K562 (cell line): Measurements from ENCODE around the gene HIGD1C. TPM values are rescaled to one million over a fixed set of nuclear protein-coding genes. Genes with fewer than 3 reads are reported as not detected.

ENCODE experiments used
- BCOR ChIP-seq: fragments of 450-650 bp; IDR thresholded peaks from 2 replicates; pipeline ENCODE4 v1.6.1; 2016
- CBX5 ChIP-seq: IDR thresholded peaks from 2 replicates; pipeline ENCODE4 v1.6.1; 2014; ENCODE audit warnings: low read depth, borderline replicate concordance
- CREBBP ChIP-seq: IDR thresholded peaks from one replicate; pipeline ENCODE4 v1.6.1; 2012; ENCODE audit warnings: low read depth, mild to moderate bottlenecking, control low read depth, inconsistent platforms, low read length
- CXXC5 ChIP-seq: fragments of 250-450 bp; sonication (Bioruptor Pico); IDR thresholded peaks from 2 replicates; pipeline ENCODE4 v1.8.0; 2022; ENCODE audit warnings: inconsistent platforms, mild to moderate bottlenecking, moderate library complexity
- DIDO1 ChIP-seq: fragments of 450-650 bp; IDR thresholded peaks from 2 replicates; pipeline ENCODE4 v1.6.1; 2016; ENCODE audit warnings: low read depth, missing biosample characterization, missing genetic modification characterization
- FOXA1 ChIP-seq: fragments of 450-650 bp; IDR thresholded peaks from 2 replicates; pipeline ENCODE4 v1.6.1; 2016; ENCODE audit warnings: mild to moderate bottlenecking, borderline replicate concordance
- GTF2F1 ChIP-seq: IDR thresholded peaks from 2 replicates; pipeline ENCODE4 v1.6.1; 2011; ENCODE audit warnings: low read depth, low read length, improper control_type of control experiment
- ILF3 ChIP-seq: fragments of 450-650 bp; IDR thresholded peaks from 2 replicates; pipeline ENCODE4 v1.6.1; 2018; ENCODE audit warnings: antibody characterized with exemption, mild to moderate bottlenecking, moderate library complexity, borderline replicate concordance
- MAZ ChIP-seq, 2 experiments: fragments of 450-650 bp in 1 of 2; sonication (generic) in 1 of 2; formaldehyde crosslinking; IDR thresholded peaks in 1 of 2; conservative IDR thresholded peaks in 1 of 2; 2 replicates each; pipeline versions ENCODE4 v1.4.0 to v1.5.0; 2020; ENCODE audit warnings: mild to moderate bottlenecking in 1 of 2, missing genetic modification reagents in 1 of 2
- MEIS2 ChIP-seq: fragments of 450-650 bp; IDR thresholded peaks from 2 replicates; pipeline ENCODE4 v1.6.1; 2014; ENCODE audit warnings: mild to moderate bottlenecking; ENCODE audit not compliant: partially characterized antibody
- POLR2AphosphoS2 ChIP-seq: IDR thresholded peaks from 2 replicates; pipeline ENCODE4 v1.6.1; 2012; ENCODE audit warnings: low read length, improper control_type of control experiment
- POLR2AphosphoS5 ChIP-seq: IDR thresholded peaks from 2 replicates; pipeline ENCODE4 v1.6.1; 2011; ENCODE audit warnings: mild to moderate bottlenecking, low read depth, low read length, moderate library complexity; ENCODE audit not compliant: control insufficient read depth, insufficient read depth
- PRMT5 ChIP-seq: sonication (generic); formaldehyde crosslinking; IDR thresholded peaks from 2 replicates; pipeline ENCODE4 v1.5.0; 2020; ENCODE audit warnings: missing genetic modification reagents
- PTTG1 ChIP-seq: fragments of 450-650 bp; IDR thresholded peaks from 2 replicates; pipeline ENCODE4 v1.6.1; 2016; ENCODE audit warnings: low read depth, mild to moderate bottlenecking, missing genetic modification characterization, missing compliant biosample characterization
- TAF9B ChIP-seq: fragments of 450-650 bp; IDR thresholded peaks from 2 replicates; pipeline ENCODE4 v1.6.1; 2018; ENCODE audit warnings: mild to moderate bottlenecking; ENCODE audit not compliant: partially characterized antibody
- THRA ChIP-seq: fragments of 450-650 bp; IDR thresholded peaks from 2 replicates; pipeline ENCODE4 v1.6.1; 2017; ENCODE audit warnings: mild to moderate bottlenecking, moderate library complexity
- THRAP3 ChIP-seq: fragments of 450-650 bp; IDR thresholded peaks from 2 replicates; pipeline ENCODE4 v1.6.1; 2016; ENCODE audit warnings: mild to moderate bottlenecking, inconsistent platforms, borderline replicate concordance
- TRIM28 ChIP-seq: fragments of 450-650 bp; IDR thresholded peaks from 2 replicates; pipeline ENCODE4 v1.6.1; 2017
- UBTF ChIP-seq, 2 experiments: IDR thresholded peaks; 2 replicates each; pipeline ENCODE4 v1.6.1; 2012; ENCODE audit warnings: improper control_type of control experiment in 2 of 2, low read depth in 2 of 2, low read length in 2 of 2, borderline replicate concordance in 1 of 2
- ZNF143 ChIP-seq: sonication (generic); formaldehyde crosslinking; IDR thresholded peaks from 2 replicates; pipeline ENCODE4 v1.9.0; 2022; ENCODE audit warnings: mild to moderate bottlenecking, missing genetic modification reagents
- ZNF3 ChIP-seq: fragments of 250-450 bp; sonication (Bioruptor Pico); IDR thresholded peaks from 2 replicates; pipeline ENCODE4 v1.5.0; 2021; ENCODE audit warnings: mild to moderate bottlenecking, moderate library complexity
- ZNF444 ChIP-seq: fragments of 250-450 bp; sonication (Bioruptor Pico); IDR thresholded peaks from 2 replicates; pipeline ENCODE4 v1.4.0; 2020; ENCODE audit warnings: mild to moderate bottlenecking, moderate library complexity
- polyA plus RNA-seq, 8 experiments: library from polyadenylated mRNA; depleted of rRNA in 4 of 8; stranded (reverse) in 5 of 8; unstranded in 3 of 8; fragments of >200 nt; fragmentation: Nextera tagmentation in 2 of 8; fragmentation: Illumina TruSeq in 1 of 8; extraction: Ambion mirVana in 2 of 8; extraction: Trizol in 1 of 8; gene quantifications; 2 replicates each; pipeline versions ENCODE4 v1.2.1 to v1.2.3, GENCODE V29; 2011 to 2014; ENCODE audit warnings: inconsistent platforms in 1 of 8, missing spikeins in 1 of 8
- total RNA-seq, 7 experiments: library from RNA; depleted of rRNA in 6 of 7; stranded (reverse); fragments of >200 nt in 6 of 7; fragmentation: Illumina TruSeq in 2 of 7; extraction: Trizol in 2 of 7; gene quantifications; 2 replicates each; pipeline versions ENCODE4 v1.2.1 to v1.2.3, GENCODE V29; 2011 to 2021; ENCODE audit warnings: low replicate concordance in 1 of 7
- TF ChIP-seq, protein P1 (sequence below): fragments of 250-450 bp; sonication (Bioruptor Pico); IDR thresholded peaks from 2 replicates; pipeline ENCODE4 v1.4.0; 2020; ENCODE audit warnings: mild to moderate bottlenecking, moderate library complexity

HIGD1C gene
- total and polyA plus RNA-seq, 9 of the 15 experiments (the other 6 are each of a cell fraction or from before 2014, with no cell fraction given): not detected

DNA sequence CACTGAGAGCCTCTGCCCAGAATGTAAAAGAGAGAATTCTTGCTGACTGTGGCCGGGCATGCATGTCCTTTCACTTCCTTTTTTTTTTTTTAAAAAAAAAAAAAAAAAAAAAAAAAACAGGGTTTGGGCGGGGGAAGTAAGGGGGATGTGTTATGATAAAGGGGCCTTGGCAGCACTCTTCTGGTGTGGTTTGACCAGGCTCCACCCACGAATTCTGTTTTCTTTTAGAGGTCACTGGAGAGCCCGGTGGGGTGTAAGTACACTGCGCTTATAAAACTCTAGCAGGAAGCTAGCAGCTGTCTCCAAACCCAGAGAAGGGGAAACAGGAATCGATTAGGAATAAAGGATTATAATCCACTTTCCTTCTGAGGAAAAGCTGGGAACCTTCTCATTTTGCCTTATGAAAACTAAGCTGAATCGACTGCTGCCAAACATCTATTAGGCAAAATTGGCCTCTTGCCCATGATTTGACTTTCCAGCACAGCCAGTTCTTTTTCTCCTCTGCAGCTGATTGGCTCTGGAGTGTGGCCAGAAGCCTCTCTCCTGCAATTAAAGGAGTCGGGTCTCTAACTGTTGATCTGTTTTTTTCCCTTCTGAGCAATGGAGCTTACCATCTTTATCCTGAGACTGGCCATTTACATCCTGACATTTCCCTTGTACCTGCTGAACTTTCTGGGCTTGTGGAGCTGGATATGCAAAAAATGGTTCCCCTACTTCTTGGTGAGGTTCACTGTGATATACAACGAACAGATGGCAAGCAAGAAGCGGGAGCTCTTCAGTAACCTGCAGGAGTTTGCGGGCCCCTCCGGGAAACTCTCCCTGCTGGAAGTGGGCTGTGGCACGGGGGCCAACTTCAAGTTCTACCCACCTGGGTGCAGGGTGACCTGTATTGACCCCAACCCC is 27.7 kb upstream of the HIGD1C start (continued):
- no peak for TF ChIP-seq ZNF143 (CRISPR knock-in tag)
- no peak for TF ChIP-seq ZNF3
- TF ChIP-seq PRMT5 (CRISPR knock-in tag): no peak
- TF ChIP-seq POLR2AphosphoS5: peak; percentile 39; the same call in 1 of the 2 replicates
- TF ChIP-seq DIDO1 (tag): no peak
- TF ChIP-seq THRAP3: no peak
- TF ChIP-seq TAF9B: no peak
- no peak for TF ChIP-seq POLR2AphosphoS2
- TF ChIP-seq GTF2F1: no peak
- TF ChIP-seq TRIM28: no peak
- TF ChIP-seq ZNF444: no peak
- TF ChIP-seq MAZ (CRISPR knock-in tag; conservative IDR thresholded peaks at IDR 0.05 in 1 of 2, IDR thresholded peaks at IDR 0.05 in 1 of 2): no peak
- TF ChIP-seq FOXA1: no peak
- TF ChIP-seq PTTG1 (tag): no peak
- TF ChIP-seq CBX5: no peak
- TF ChIP-seq, protein P1, sequence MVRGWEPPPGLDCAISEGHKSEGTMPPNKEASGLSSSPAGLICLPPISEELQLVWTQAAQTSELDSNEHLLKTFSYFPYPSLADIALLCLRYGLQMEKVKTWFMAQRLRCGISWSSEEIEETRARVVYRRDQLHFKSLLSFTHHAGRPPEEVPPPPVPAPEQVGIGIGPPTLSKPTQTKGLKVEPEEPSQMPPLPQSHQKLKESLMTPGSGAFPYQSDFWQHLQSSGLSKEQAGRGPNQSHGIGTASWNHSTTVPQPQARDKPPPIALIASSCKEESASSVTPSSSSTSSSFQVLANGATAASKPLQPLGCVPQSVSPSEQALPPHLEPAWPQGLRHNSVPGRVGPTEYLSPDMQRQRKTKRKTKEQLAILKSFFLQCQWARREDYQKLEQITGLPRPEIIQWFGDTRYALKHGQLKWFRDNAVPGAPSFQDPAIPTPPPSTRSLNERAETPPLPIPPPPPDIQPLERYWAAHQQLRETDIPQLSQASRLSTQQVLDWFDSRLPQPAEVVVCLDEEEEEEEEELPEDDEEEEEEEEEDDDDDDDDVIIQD: no peak
- TF ChIP-seq BCOR: no peak
- no peak for TF ChIP-seq CXXC5 (CRISPR knock-in tag)
- TF ChIP-seq THRA: no peak
- TF ChIP-seq UBTF (IDR thresholded peaks at IDR 0.05; ENCODE audit: borderline replicate concordance in 1 of 2, low read depth in 2 of 2, low read length in 2 of 2): no peak
- no peak for TF ChIP-seq ILF3
- no peak for TF ChIP-seq MEIS2
- no peak for TF ChIP-seq CREBBP
